Right renal cortex interstitium (tissue), 3 donors: ENCODE results near the gene DEUP1. TPM values are rescaled to one million over a fixed set of nuclear protein-coding genes. Genes with fewer than 3 reads are reported as not detected.
A peak's percentile ranks its signal among the peaks of the same experiment; 100 is the strongest.
"Not testable (repeated sequence)": the region's sequence is repeated elsewhere in the genome, so short reads cannot be mapped to it uniquely, and the experiment has no call there.

Experiments
- DNase-seq, 3 donors: peaks; one replicate each; pipeline ENCODE4 v3.0.0-alpha.2; 2013; ENCODE audit warnings: low read depth in 3 of 3, low spot score in 2 of 3
- polyA plus RNA-seq, 3 donors: library from polyadenylated mRNA; unstranded; fragments of 120-200 nt; gene quantifications; one replicate each; pipeline ENCODE4 v1.2.1, GENCODE V29; 2013; ENCODE audit not compliant: insufficient read length in 3 of 3

Gene DEUP1
- polyA plus RNA-seq, 3 donors, result 1.2 to 1.5 (median 1.5) TPM

- no peak for DNase-seq
Measured at GRCh38 chr11:93350835-93351234, 20.3 kb downstream of the DEUP1 start.

GRCh38 chr11:93359396-93359795 is 28.9 kb downstream of the DEUP1 start:
- no peak for DNase-seq

- no peak for DNase-seq
Measured at GRCh38 chr11:93361435-93361834, 30.9 kb downstream of the DEUP1 start.

GRCh38 chr11:93368022-93368421 is 37.5 kb downstream of the DEUP1 start:
- DNase-seq, result no peak

- no peak for DNase-seq
Measured at GRCh38 chr11:93370260-93370659, 39.7 kb downstream of the DEUP1 start.

GRCh38 chr11:93389737-93390136 is 59.2 kb downstream of the DEUP1 start:
- no peak for DNase-seq

GRCh38 chr11:93392867-93393266 is 62.3 kb downstream of the DEUP1 start:
- DNase-seq, result no peak

GRCh38 chr11:93393386-93393785 is 62.8 kb downstream of the DEUP1 start:
- DNase-seq, result no peak

GRCh38 chr11:93394488-93394887 is 63.9 kb downstream of the DEUP1 start:
- DNase-seq, result no peak

- DNase-seq, result no peak
Measured at GRCh38 chr11:93396316-93396715, 65.8 kb downstream of the DEUP1 start.

- no peak for DNase-seq
Measured at GRCh38 chr11:93403930-93404329, 73.4 kb downstream of the DEUP1 start.

- no peak for DNase-seq
Measured at GRCh38 chr11:93407777-93408401, 77.3 kb downstream of the DEUP1 start.

- no peak for DNase-seq
Measured at GRCh38 chr11:93410441-93410840, 79.9 kb downstream of the DEUP1 start.

GRCh38 chr11:93411705-93412104 is 81.2 kb downstream of the DEUP1 start:
- DNase-seq, result no peak

GRCh38 chr11:93432247-93432646 is 101.7 kb downstream of the DEUP1 start:
- DNase-seq, result no peak

GRCh38 chr11:93443232-93443631 is 112.7 kb downstream of the DEUP1 start:
- DNase-seq, result not testable (repeated sequence)

- DNase-seq, result peak; percentile 5 to 32 (median 23)
Measured at GRCh38 chr11:93444617-93445073, 114.1 kb downstream of the DEUP1 start.

- no peak for DNase-seq
Measured at GRCh38 chr11:93458286-93458685, 127.7 kb downstream of the DEUP1 start.

- DNase-seq, result not testable (repeated sequence)
Measured at GRCh38 chr11:93463666-93464065, 133.1 kb downstream of the DEUP1 start.

- no peak for DNase-seq
Measured at GRCh38 chr11:93464927-93465540, 134.5 kb downstream of the DEUP1 start.

GRCh38 chr11:93467054-93467453 is 136.5 kb downstream of the DEUP1 start:
- DNase-seq, result no peak

- DNase-seq, result no peak
Measured at GRCh38 chr11:93468290-93468689, 137.7 kb downstream of the DEUP1 start.

GRCh38 chr11:93474123-93474522 is 143.6 kb downstream of the DEUP1 start:
- DNase-seq, result no peak
